Measurements from ENCODE around the gene TRNP1.

DNA sequence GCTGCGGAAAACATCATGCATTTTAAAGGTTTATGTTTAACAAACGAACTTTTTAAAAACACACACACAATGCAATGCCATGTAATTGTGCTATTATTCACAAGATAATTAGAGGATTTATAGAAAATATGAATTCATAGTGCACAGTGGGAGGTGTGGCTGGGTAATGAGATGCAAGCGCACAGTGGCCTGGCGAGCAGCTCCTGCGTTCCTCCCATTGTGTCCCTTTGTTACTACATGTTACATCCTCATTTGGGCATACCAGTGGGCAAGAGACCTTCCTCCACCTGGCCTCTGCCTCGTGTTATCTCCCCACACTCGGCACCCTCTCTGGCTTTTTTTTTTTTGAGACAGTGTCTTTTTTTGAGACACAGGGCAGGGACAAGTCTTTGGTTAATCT is 49.2 kb downstream of the TRNP1 start:
- TF ChIP-seq ZNF274 (IDR thresholded peaks at IDR 0.05; ENCODE audit: insufficient read depth, insufficient read length): no peak
- TF ChIP-seq, protein P1, sequence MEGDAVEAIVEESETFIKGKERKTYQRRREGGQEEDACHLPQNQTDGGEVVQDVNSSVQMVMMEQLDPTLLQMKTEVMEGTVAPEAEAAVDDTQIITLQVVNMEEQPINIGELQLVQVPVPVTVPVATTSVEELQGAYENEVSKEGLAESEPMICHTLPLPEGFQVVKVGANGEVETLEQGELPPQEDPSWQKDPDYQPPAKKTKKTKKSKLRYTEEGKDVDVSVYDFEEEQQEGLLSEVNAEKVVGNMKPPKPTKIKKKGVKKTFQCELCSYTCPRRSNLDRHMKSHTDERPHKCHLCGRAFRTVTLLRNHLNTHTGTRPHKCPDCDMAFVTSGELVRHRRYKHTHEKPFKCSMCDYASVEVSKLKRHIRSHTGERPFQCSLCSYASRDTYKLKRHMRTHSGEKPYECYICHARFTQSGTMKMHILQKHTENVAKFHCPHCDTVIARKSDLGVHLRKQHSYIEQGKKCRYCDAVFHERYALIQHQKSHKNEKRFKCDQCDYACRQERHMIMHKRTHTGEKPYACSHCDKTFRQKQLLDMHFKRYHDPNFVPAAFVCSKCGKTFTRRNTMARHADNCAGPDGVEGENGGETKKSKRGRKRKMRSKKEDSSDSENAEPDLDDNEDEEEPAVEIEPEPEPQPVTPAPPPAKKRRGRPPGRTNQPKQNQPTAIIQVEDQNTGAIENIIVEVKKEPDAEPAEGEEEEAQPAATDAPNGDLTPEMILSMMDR (IDR thresholded peaks at IDR 0.05 in 2 of 3, conservative IDR thresholded peaks at IDR 0.05 in 1 of 3; ENCODE audit: control insufficient read depth in 2 of 3, extremely low read depth in 1 of 3, insufficient read depth in 1 of 3, low read depth in 3 of 3, low read length in 3 of 3): no peak
- TF ChIP-seq EZH2 (IDR thresholded peaks at IDR 0.05; ENCODE audit: borderline replicate concordance, control insufficient read depth, low read depth, low read length): no peak
- no peak for TF ChIP-seq BCL11A (IDR thresholded peaks at IDR 0.05; ENCODE audit: low read depth, low read length)
- TF ChIP-seq TAF1 (IDR thresholded peaks at IDR 0.05; ENCODE audit: borderline replicate concordance, low read depth, low read length): no peak
- TF ChIP-seq, protein P2, sequence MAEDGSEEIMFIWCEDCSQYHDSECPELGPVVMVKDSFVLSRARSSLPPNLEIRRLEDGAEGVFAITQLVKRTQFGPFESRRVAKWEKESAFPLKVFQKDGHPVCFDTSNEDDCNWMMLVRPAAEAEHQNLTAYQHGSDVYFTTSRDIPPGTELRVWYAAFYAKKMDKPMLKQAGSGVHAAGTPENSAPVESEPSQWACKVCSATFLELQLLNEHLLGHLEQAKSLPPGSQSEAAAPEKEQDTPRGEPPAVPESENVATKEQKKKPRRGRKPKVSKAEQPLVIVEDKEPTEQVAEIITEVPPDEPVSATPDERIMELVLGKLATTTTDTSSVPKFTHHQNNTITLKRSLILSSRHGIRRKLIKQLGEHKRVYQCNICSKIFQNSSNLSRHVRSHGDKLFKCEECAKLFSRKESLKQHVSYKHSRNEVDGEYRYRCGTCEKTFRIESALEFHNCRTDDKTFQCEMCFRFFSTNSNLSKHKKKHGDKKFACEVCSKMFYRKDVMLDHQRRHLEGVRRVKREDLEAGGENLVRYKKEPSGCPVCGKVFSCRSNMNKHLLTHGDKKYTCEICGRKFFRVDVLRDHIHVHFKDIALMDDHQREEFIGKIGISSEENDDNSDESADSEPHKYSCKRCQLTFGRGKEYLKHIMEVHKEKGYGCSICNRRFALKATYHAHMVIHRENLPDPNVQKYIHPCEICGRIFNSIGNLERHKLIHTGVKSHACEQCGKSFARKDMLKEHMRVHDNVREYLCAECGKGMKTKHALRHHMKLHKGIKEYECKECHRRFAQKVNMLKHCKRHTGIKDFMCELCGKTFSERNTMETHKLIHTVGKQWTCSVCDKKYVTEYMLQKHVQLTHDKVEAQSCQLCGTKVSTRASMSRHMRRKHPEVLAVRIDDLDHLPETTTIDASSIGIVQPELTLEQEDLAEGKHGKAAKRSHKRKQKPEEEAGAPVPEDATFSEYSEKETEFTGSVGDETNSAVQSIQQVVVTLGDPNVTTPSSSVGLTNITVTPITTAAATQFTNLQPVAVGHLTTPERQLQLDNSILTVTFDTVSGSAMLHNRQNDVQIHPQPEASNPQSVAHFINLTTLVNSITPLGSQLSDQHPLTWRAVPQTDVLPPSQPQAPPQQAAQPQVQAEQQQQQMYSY (CRISPR knock-in tag; IDR thresholded peaks at IDR 0.05): no peak
- TF ChIP-seq TBL1XR1 (IDR thresholded peaks at IDR 0.05; ENCODE audit: low read depth, low read length): no peak

Measured in GM12878 (cell line).